K562 (cell line): ENCODE measurements around the gene HAP1. TPM values are rescaled to one million over a fixed set of nuclear protein-coding genes. Genes with fewer than 3 reads are reported as not detected.

Experiments
- CBX5 ChIP-seq: IDR thresholded peaks from 2 replicates; pipeline ENCODE4 v1.6.1; 2014; ENCODE audit warnings: low read depth, borderline replicate concordance
- CREBBP ChIP-seq: IDR thresholded peaks from one replicate; pipeline ENCODE4 v1.6.1; 2012; ENCODE audit warnings: low read depth, mild to moderate bottlenecking, control low read depth, inconsistent platforms, low read length
- DIDO1 ChIP-seq: fragments of 450-650 bp; IDR thresholded peaks from 2 replicates; pipeline ENCODE4 v1.6.1; 2016; ENCODE audit warnings: low read depth, missing biosample characterization, missing genetic modification characterization
- EHMT2 ChIP-seq: fragments of 450-650 bp; IDR thresholded peaks from 2 replicates; pipeline ENCODE4 v1.6.1; 2018; ENCODE audit warnings: antibody characterized with exemption
- FIP1L1 ChIP-seq: fragments of 200-400 bp; formaldehyde crosslinking; IDR thresholded peaks from 2 replicates; pipeline ENCODE4 v1.6.1; 2018; ENCODE audit warnings: mild to moderate bottlenecking, low read depth, low read length; ENCODE audit not compliant: poor library complexity, severe bottlenecking
- FOXK1 ChIP-seq: sonication (generic); formaldehyde crosslinking; IDR thresholded peaks from 2 replicates; pipeline ENCODE4 v1.8.0; 2022; ENCODE audit warnings: missing genetic modification reagents, mild to moderate bottlenecking, borderline replicate concordance
- KAT8 ChIP-seq: fragments of 450-650 bp; IDR thresholded peaks from 2 replicates; pipeline ENCODE4 v1.6.1; 2016; ENCODE audit warnings: low read depth, mild to moderate bottlenecking
- NFYB ChIP-seq: IDR thresholded peaks from 2 replicates; pipeline ENCODE4 v1.6.1; 2011; ENCODE audit warnings: mild to moderate bottlenecking, moderate library complexity; ENCODE audit not compliant: insufficient read length; ENCODE audit errors: extremely low read depth
- POLR3G ChIP-seq: IDR thresholded peaks from 2 replicates; pipeline ENCODE4 v1.6.1; 2011; ENCODE audit not compliant: insufficient read length, insufficient replicate concordance; ENCODE audit errors: extremely low read depth
- PTBP1 ChIP-seq: fragments of 200-400 bp; formaldehyde crosslinking; IDR thresholded peaks from 2 replicates; pipeline ENCODE4 v1.6.1; 2017; ENCODE audit warnings: low read depth, low read length
- SMARCA5 ChIP-seq: fragments of 450-650 bp; IDR thresholded peaks from 2 replicates; pipeline ENCODE4 v1.6.1; 2016
- SRSF7 ChIP-seq: fragments of 200-400 bp; formaldehyde crosslinking; optimal IDR thresholded peaks from 2 replicates; pipeline ENCODE3; 2017; ENCODE audit warnings: mild to moderate bottlenecking, low read depth, low read length
- TCFL5 ChIP-seq: fragments of 250-450 bp; sonication (Bioruptor Pico); conservative IDR thresholded peaks from 2 replicates; pipeline ENCODE4 v1.6.1; 2021; ENCODE audit warnings: mild to moderate bottlenecking, moderate library complexity, matching md5 sums
- ZNF134 ChIP-seq: fragments of 250-450 bp; sonication (Bioruptor Pico); conservative IDR thresholded peaks from 2 replicates; pipeline ENCODE4 v1.4.0; 2020
- ZNF57 ChIP-seq: fragments of 450-650 bp; formaldehyde crosslinking; IDR thresholded peaks from 2 replicates; pipeline ENCODE4 v1.4.0; 2020; ENCODE audit warnings: mild to moderate bottlenecking, moderate library complexity
- ZNF75A ChIP-seq: fragments of 450-650 bp; formaldehyde crosslinking; IDR thresholded peaks from 2 replicates; pipeline ENCODE4 v1.4.0; 2020; ENCODE audit warnings: mild to moderate bottlenecking
- ZNF77 ChIP-seq: fragments of 250-450 bp; sonication (Bioruptor Pico); IDR thresholded peaks from 2 replicates; pipeline ENCODE4 v1.5.0; 2020
- polyA plus RNA-seq, 8 experiments: library from polyadenylated mRNA; depleted of rRNA in 4 of 8; stranded (reverse) in 5 of 8; unstranded in 3 of 8; fragments of >200 nt; fragmentation: Nextera tagmentation in 2 of 8; fragmentation: Illumina TruSeq in 1 of 8; extraction: Ambion mirVana in 2 of 8; extraction: Trizol in 1 of 8; gene quantifications; 2 replicates each; pipeline versions ENCODE4 v1.2.1 to v1.2.3, GENCODE V29; 2011 to 2014; ENCODE audit warnings: inconsistent platforms in 1 of 8, missing spikeins in 1 of 8
- total RNA-seq, 7 experiments: library from RNA; depleted of rRNA in 6 of 7; stranded (reverse); fragments of >200 nt in 6 of 7; fragmentation: Illumina TruSeq in 2 of 7; extraction: Trizol in 2 of 7; gene quantifications; 2 replicates each; pipeline versions ENCODE4 v1.2.1 to v1.2.3, GENCODE V29; 2011 to 2021; ENCODE audit warnings: low replicate concordance in 1 of 7
- TF ChIP-seq, protein P1 (sequence below): fragments of 450-650 bp; formaldehyde crosslinking; IDR thresholded peaks from 2 replicates; pipeline ENCODE4 v1.4.0; 2022; ENCODE audit warnings: missing genetic modification characterization
- TF ChIP-seq, protein P2 (sequence below): sonication (generic); formaldehyde crosslinking; IDR thresholded peaks from 2 replicates; pipeline ENCODE4 v1.4.0; 2020; ENCODE audit warnings: mild to moderate bottlenecking, missing genetic modification reagents
- TF ChIP-seq, protein P3 (sequence below): fragments of 450-650 bp; IDR thresholded peaks from 2 replicates; pipeline ENCODE4 v1.6.1; 2016; ENCODE audit warnings: low read depth, mild to moderate bottlenecking, moderate library complexity

HAP1 gene
- total and polyA plus RNA-seq, 9 of the 15 experiments (the other 6 are each of a cell fraction or from before 2014, with no cell fraction given): under 0.01 to 0.09 (median 0.04) TPM; not detected in 6

DNA sequence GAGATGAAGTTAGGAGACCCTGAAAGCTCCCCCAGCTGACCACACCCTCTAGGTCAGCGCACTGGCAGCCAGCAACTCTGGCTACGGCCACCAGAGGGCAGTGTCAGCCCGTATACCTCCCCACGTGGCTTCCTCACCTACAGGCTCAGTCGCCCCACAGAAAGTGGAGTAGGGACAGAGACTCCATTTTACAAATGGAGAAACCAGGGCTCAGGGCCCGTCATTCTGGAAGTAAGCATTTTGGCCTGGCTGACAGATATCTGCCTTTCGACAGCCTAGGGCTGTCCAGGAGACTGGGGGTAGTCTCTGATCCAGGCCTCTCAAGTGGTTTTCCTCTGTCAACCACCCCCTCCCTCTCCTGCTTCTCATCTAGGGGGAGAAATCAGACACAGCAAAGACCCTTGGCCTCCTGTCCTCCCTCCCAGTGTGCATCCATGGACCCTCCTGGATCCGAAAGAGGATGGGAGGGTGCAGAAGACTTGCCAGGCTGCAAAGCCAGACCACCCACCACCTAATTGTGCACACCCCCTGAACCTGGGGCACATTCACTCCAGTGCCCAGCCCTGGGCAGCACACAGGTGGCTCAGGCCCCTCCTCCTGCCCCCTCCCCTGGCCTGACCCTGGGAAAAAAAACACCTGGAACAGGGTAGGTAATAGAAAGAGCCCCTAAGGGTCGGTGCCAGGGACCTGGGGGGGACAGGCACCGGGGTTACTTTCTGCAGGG, 3.8 kb upstream of the HAP1 start (continued):
- TF ChIP-seq, protein P1, sequence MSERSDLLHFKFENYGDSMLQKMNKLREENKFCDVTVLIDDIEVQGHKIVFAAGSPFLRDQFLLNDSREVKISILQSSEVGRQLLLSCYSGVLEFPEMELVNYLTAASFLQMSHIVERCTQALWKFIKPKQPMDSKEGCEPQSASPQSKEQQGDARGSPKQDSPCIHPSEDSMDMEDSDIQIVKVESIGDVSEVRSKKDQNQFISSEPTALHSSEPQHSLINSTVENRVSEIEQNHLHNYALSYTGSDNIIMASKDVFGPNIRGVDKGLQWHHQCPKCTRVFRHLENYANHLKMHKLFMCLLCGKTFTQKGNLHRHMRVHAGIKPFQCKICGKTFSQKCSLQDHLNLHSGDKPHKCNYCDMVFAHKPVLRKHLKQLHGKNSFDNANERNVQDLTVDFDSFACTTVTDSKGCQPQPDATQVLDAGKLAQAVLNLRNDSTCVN (CRISPR knock-in tag): peak; percentile 6; the same call in 1 of the 2 replicates
- TF ChIP-seq CBX5: no peak
- TF ChIP-seq SMARCA5: no peak
- no peak for TF ChIP-seq POLR3G
- TF ChIP-seq DIDO1 (tag): no peak
- TF ChIP-seq TCFL5: peak; percentile 51; the same call in 1 of the 2 replicates
- TF ChIP-seq ZNF77: no peak
- TF ChIP-seq, protein P2, sequence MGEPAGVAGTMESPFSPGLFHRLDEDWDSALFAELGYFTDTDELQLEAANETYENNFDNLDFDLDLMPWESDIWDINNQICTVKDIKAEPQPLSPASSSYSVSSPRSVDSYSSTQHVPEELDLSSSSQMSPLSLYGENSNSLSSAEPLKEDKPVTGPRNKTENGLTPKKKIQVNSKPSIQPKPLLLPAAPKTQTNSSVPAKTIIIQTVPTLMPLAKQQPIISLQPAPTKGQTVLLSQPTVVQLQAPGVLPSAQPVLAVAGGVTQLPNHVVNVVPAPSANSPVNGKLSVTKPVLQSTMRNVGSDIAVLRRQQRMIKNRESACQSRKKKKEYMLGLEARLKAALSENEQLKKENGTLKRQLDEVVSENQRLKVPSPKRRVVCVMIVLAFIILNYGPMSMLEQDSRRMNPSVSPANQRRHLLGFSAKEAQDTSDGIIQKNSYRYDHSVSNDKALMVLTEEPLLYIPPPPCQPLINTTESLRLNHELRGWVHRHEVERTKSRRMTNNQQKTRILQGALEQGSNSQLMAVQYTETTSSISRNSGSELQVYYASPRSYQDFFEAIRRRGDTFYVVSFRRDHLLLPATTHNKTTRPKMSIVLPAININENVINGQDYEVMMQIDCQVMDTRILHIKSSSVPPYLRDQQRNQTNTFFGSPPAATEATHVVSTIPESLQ (CRISPR knock-in tag): no peak
- TF ChIP-seq NFYB: no peak
- no peak for TF ChIP-seq ZNF57 (CRISPR knock-in tag)
- no peak for TF ChIP-seq EHMT2
- TF ChIP-seq CREBBP: no peak
- TF ChIP-seq ZNF75A: no peak
- no peak for TF ChIP-seq PTBP1
- TF ChIP-seq ZNF134 (CRISPR knock-in tag): peak; percentile 71
- TF ChIP-seq KAT8: peak; percentile 78; the same call in 1 of the 2 replicates
- TF ChIP-seq FIP1L1: no peak
- no peak for TF ChIP-seq FOXK1
- TF ChIP-seq SRSF7: no peak
- TF ChIP-seq, protein P3, sequence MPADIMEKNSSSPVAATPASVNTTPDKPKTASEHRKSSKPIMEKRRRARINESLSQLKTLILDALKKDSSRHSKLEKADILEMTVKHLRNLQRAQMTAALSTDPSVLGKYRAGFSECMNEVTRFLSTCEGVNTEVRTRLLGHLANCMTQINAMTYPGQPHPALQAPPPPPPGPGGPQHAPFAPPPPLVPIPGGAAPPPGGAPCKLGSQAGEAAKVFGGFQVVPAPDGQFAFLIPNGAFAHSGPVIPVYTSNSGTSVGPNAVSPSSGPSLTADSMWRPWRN: no peak
